IMR-90 (cell line): ENCODE measurements around the gene IDH3G. TPM values are rescaled to one million over a fixed set of nuclear protein-coding genes. Genes with fewer than 3 reads are reported as not detected.

Experiments
- ATAC-seq: fragments of 200-7000 bp; cut with Tn5 transposase; 2 replicates; pipeline ENCODE4 v1.9.1; 2020; ENCODE audit warnings: low read depth, mild to moderate bottlenecking, moderate library complexity
- BruUV-seq: library from RNA; stranded (reverse); fragments of 400-500 nt; replicated peaks from 2 replicates; lab custom pipeline; 2021; lab: Mats Ljungman, UMichigan
- CTCF ChIA-PET: fragments of 300-600 bp; formaldehyde crosslinking; extraction: SDS; loops from one replicate; lab custom pipeline; 2021; ENCODE audit warnings: antibody characterized with exemption; lab: Yijun Ruan, JAX
- POLR2A ChIA-PET: fragments of 300-600 bp; sonication (Branson Sonifier 250); formaldehyde crosslinking; loops from one replicate; lab custom pipeline; 2022; ENCODE audit warnings: antibody characterized with exemption; ENCODE audit not compliant: unreplicated experiment; lab: Charles Lee
- DNase-seq: peaks from one replicate; pipeline ENCODE4 v3.0.0; 2013
- H2AFZ ChIP-seq: replicated peaks from 2 replicates; pipeline ENCODE3; 2013; ENCODE audit warnings: low read length, mild to moderate bottlenecking; ENCODE audit not compliant: poor library complexity
- H2AK5ac ChIP-seq: 2 replicates; pipeline ENCODE4 v1.6.1; 2013; ENCODE audit warnings: low read depth, low read length, inconsistent platforms
- H2AK9ac ChIP-seq: replicated peaks from 2 replicates; pipeline ENCODE3; 2013; ENCODE audit warnings: mild to moderate bottlenecking, low read depth, low read length, moderate library complexity; ENCODE audit not compliant: poor library complexity
- H2BK120ac ChIP-seq: 2 replicates; pipeline ENCODE4 v1.6.1; 2013; ENCODE audit warnings: low read depth, low read length, inconsistent platforms
- H2BK15ac ChIP-seq: 3 replicates; pipeline ENCODE4 v1.6.1; 2013; ENCODE audit warnings: low read depth, low read length, inconsistent platforms
- H2BK20ac ChIP-seq: 2 replicates; pipeline ENCODE4 v1.6.1; 2013; ENCODE audit warnings: low read depth, mild to moderate bottlenecking, inconsistent platforms, low read length, moderate library complexity
- H2BK5ac ChIP-seq: 2 replicates; pipeline ENCODE4 v1.6.1; 2013; ENCODE audit warnings: mild to moderate bottlenecking, low read depth, low read length, inconsistent platforms; ENCODE audit not compliant: poor library complexity, severe bottlenecking
- H3K14ac ChIP-seq: replicated peaks from 2 replicates; pipeline ENCODE4 v1.6.1; 2013; ENCODE audit warnings: low read depth, low read length, inconsistent platforms
- H3K18ac ChIP-seq: 2 replicates; pipeline ENCODE4 v1.6.1; 2013; ENCODE audit warnings: low read depth, low read length, control low read depth
- H3K23ac ChIP-seq: 2 replicates; pipeline ENCODE4 v1.6.1; 2013; ENCODE audit warnings: low read depth, low read length, inconsistent platforms
- H3K27ac ChIP-seq: 2 replicates; pipeline ENCODE4 v1.5.1; 2013; ENCODE audit warnings: mild to moderate bottlenecking, control low read depth, low read length; ENCODE audit not compliant: insufficient read depth
- H3K27me3 ChIP-seq: 2 replicates; pipeline ENCODE4 v1.6.1; 2013; ENCODE audit warnings: low read length; ENCODE audit not compliant: control insufficient read depth, insufficient read depth
- H3K36me3 ChIP-seq: 2 replicates; pipeline ENCODE4 v1.6.1; 2013; ENCODE audit warnings: low read length, mixed read lengths; ENCODE audit not compliant: control insufficient read depth, insufficient read depth
- H3K4ac ChIP-seq: 2 replicates; pipeline ENCODE4 v1.6.1; 2013; ENCODE audit warnings: low read depth, low read length, inconsistent platforms
- H3K4me1 ChIP-seq: 2 replicates; pipeline ENCODE4 v1.6.1; 2013; ENCODE audit warnings: low read length, mixed read lengths; ENCODE audit not compliant: control insufficient read depth, insufficient read depth
- H3K4me2 ChIP-seq: 2 replicates; pipeline ENCODE4 v1.6.1; 2013; ENCODE audit warnings: low read depth, mild to moderate bottlenecking, control low read depth, low read length, moderate library complexity
- H3K4me3 ChIP-seq: 2 replicates; pipeline ENCODE4 v1.5.1; 2013; ENCODE audit warnings: low read depth, mild to moderate bottlenecking, control low read depth, low read length, moderate library complexity; ENCODE audit not compliant: insufficient read depth
- H3K56ac ChIP-seq: 2 replicates; pipeline ENCODE4 v1.6.1; 2013; ENCODE audit warnings: low read length, inconsistent platforms; ENCODE audit not compliant: insufficient read depth; ENCODE audit errors: extremely low read depth
- H3K79me1 ChIP-seq, 2 experiments: 2 replicates each; pipeline ENCODE4 v1.6.1; 2013; ENCODE audit warnings: low read length in 2 of 2, inconsistent platforms in 1 of 2, low read depth in 1 of 2
- H3K9ac ChIP-seq: 2 replicates; pipeline ENCODE4 v1.6.1; 2013; ENCODE audit warnings: low read depth, low read length, control low read depth
- H3K9me1 ChIP-seq: 2 replicates; pipeline ENCODE4 v1.6.1; 2013; ENCODE audit warnings: low read length, inconsistent platforms; ENCODE audit not compliant: insufficient read depth
- H3K9me3 ChIP-seq: 2 replicates; pipeline ENCODE4 v1.6.1; 2013; ENCODE audit warnings: low read length; ENCODE audit not compliant: control insufficient read depth, insufficient read depth
- H4K20me1 ChIP-seq: 2 replicates; pipeline ENCODE4 v1.6.1; 2013; ENCODE audit warnings: low read length, inconsistent platforms; ENCODE audit not compliant: insufficient read depth
- H4K5ac ChIP-seq: 2 replicates; pipeline ENCODE4 v1.6.1; 2013; ENCODE audit warnings: mild to moderate bottlenecking, low read depth, low read length, control low read depth
- H4K8ac ChIP-seq, 2 experiments: 2 replicates each; pipeline ENCODE4 v1.6.1; 2013; ENCODE audit warnings: low read depth in 2 of 2, low read length in 2 of 2, control low read depth in 1 of 2, inconsistent platforms in 1 of 2
- H4K91ac ChIP-seq: 2 replicates; pipeline ENCODE4 v1.6.1; 2013; ENCODE audit warnings: low read depth, low read length, inconsistent platforms; ENCODE audit not compliant: insufficient read depth
- BHLHE40 ChIP-seq: fragments of 150-350 bp; IDR thresholded peaks from 2 replicates; pipeline ENCODE4 v1.6.1; 2016; ENCODE audit warnings: mild to moderate bottlenecking, low read depth, low read length
- FOS ChIP-seq: fragments of 150-350 bp; IDR thresholded peaks from 2 replicates; pipeline ENCODE4 v1.6.1; 2016; ENCODE audit warnings: low read depth, low read length
- MAZ ChIP-seq: IDR thresholded peaks from 2 replicates; pipeline ENCODE4 v1.6.1; 2012; ENCODE audit warnings: low read depth, mild to moderate bottlenecking, low read length, improper control_type of control experiment, moderate library complexity, borderline replicate concordance
- RAD21 ChIP-seq: IDR thresholded peaks from 2 replicates; pipeline ENCODE4 v1.6.1; 2012; ENCODE audit warnings: low read length, improper control_type of control experiment
- SMC3 ChIP-seq: fragments of 150-350 bp; IDR thresholded peaks from 2 replicates; pipeline ENCODE4 v1.6.1; 2016; ENCODE audit warnings: low read depth, mild to moderate bottlenecking, antibody characterized with exemption, low read length, moderate library complexity
- WGBS, 2 experiments: methylation state at CpG; one replicate each; pipeline versions ENCODE4 v1.1.5 to v1.1.7; 2013; ENCODE audit warnings: missing lambda C conversion rate in 2 of 2; ENCODE audit not compliant: insufficient read length in 1 of 2; ENCODE audit errors: extremely low coverage in 2 of 2; 5-methylcytosine and 5-hydroxymethylcytosine counted together
- dilution Hi-C: fragments of 300-500 bp; cut with HindIII; formaldehyde crosslinking; loops from one replicate; pipeline ENCODE4 v1.14.3; 2018; ENCODE audit warnings: low sequenced_read_pairs; ENCODE audit not compliant: unreplicated experiment
- in situ Hi-C: fragments of 300-500 bp; cut with MboI; formaldehyde crosslinking; loops from 3 replicates; pipeline ENCODE4 v1.14.3; 2019; ENCODE audit warnings: low sequenced_read_pairs, inconsistent platforms, mixed read lengths
- intact Hi-C: fragments of 100-400 bp; cut with micrococcal nuclease; formaldehyde crosslinking; loops from 2 replicates; pipeline ENCODE4 v1.10.0; 2022
- polyA plus RNA-seq, 3 experiments: library from polyadenylated mRNA; depleted of rRNA; stranded (reverse); fragments of >200 nt; gene quantifications; 2 replicates each; pipeline ENCODE4 v1.2.3, GENCODE V29; 2012; ENCODE audit warnings: low replicate concordance in 1 of 3
- total RNA-seq: library from RNA; depleted of rRNA; stranded (reverse); fragments of >200 nt; gene quantifications from 2 replicates; pipeline ENCODE4 v1.2.3, GENCODE V29; 2012
- TF ChIP-seq, protein P1 (sequence below): fragments of 150-350 bp; IDR thresholded peaks from 2 replicates; pipeline ENCODE4 v1.6.1; 2017; ENCODE audit warnings: mild to moderate bottlenecking, antibody characterized with exemption, low read length, low read depth

Gene IDH3G
- total and polyA plus RNA-seq, 2 of the 4 experiments (the other 2 are of a cell fraction): 79.4 to 85.7 TPM

DNA sequence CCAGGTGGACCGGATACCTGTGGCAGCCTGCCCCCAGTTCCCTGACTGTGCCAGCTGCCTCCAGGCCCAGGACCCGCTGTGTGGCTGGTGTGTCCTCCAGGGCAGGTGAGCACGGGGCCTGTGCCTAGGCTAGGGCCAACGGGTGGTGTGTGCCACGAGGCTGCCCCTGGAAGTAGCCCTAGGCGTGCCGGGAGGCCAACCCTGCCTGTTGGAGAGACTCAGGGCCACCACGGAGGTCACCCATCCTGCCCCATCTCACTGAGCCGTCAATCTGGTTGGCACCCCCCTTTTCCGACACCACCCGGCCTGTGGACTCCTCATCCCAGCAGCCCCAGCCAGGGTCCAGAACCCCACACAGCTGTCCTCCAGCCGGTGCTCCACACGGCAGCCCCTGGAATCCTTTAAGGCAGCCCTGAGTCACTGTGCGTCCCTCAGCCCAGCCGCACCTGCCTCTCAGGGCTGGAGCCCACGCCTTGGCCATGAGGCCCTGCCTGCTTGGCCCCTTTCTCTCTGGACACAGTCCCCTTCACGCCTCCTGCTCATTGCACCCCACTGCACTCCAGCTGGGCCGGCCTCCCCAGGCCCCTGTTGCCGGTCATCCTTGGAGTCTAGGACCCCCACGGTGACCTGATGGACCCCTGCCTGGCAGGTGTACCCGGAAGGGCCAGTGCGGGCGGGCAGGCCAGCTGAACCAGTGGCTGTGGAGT lies 24.9 kb downstream of the IDH3G start:
- Histone ChIP-seq H2BK20ac (no peak overlapping the region), H2BK120ac (no peak overlapping the region), H3K27me3 (no peaks in the 10 kb centered on the region), H3K9me3 (no peaks in the 10 kb centered on the region; the same call in 1 of the 2 replicates), H4K5ac (no peak overlapping the region), H2AK5ac (no peak overlapping the region), H3K23ac (no peak overlapping the region), H4K91ac (no peak overlapping the region), H3K9ac (no peak overlapping the region), H3K56ac (no peak overlapping the region), H3K36me3 (peaks cover 2% of the 10 kb centered on the region; the same call in 1 of the 2 replicates), H3K79me1 (peaks cover 0 to 14% of the 10 kb centered on the region in 2 experiments; a peak in 2 of 4 replicates), H3K14ac (no peak overlapping the region), H3K4ac (no peak overlapping the region), H2BK5ac (no peak overlapping the region), H2AFZ (no peak overlapping the region), H4K8ac (no peak overlapping the region), H2BK15ac (no peak overlapping the region), H3K4me3 (no peak overlapping the region), H3K4me2 (no peak overlapping the region), H2AK9ac (peak overlapping the region; percentile 42), H4K20me1 (no peaks in the 10 kb centered on the region), H3K4me1 (peaks cover 17% of the 10 kb centered on the region), H3K18ac (no peak overlapping the region), H3K9me1 (no peaks in the 10 kb centered on the region), H3K27ac (no peak overlapping the region)
- TF ChIP-seq SMC3: no peak
- no peak for TF ChIP-seq BHLHE40
- TF ChIP-seq RAD21: no peak
- no peak for TF ChIP-seq MAZ
- no peak for TF ChIP-seq FOS
- TF ChIP-seq, protein P1, sequence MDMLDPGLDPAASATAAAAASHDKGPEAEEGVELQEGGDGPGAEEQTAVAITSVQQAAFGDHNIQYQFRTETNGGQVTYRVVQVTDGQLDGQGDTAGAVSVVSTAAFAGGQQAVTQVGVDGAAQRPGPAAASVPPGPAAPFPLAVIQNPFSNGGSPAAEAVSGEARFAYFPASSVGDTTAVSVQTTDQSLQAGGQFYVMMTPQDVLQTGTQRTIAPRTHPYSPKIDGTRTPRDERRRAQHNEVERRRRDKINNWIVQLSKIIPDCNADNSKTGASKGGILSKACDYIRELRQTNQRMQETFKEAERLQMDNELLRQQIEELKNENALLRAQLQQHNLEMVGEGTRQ: no peak
- dilution Hi-C loops (no loop called here), in situ Hi-C loops (loop anchor here (10.0 kb wide), 1 partner anchor 195 kb away; no protein-coding TSS in a partner anchor), intact Hi-C loops (no loop called here)
- ATAC-seq (no peak), DNase-seq (no peak)
- CTCF ChIA-PET: no interaction called here
- WGBS, 2 experiments: 83% methylated on average over 9 of the region's 23 CpGs; no CpG with 5 or more reads in 1 of the 2 experiments
- POLR2A ChIA-PET: no interaction called here
- no TSS peak for BruUV-seq
